Measurements from ENCODE around the gene PTPRM.

DNA sequence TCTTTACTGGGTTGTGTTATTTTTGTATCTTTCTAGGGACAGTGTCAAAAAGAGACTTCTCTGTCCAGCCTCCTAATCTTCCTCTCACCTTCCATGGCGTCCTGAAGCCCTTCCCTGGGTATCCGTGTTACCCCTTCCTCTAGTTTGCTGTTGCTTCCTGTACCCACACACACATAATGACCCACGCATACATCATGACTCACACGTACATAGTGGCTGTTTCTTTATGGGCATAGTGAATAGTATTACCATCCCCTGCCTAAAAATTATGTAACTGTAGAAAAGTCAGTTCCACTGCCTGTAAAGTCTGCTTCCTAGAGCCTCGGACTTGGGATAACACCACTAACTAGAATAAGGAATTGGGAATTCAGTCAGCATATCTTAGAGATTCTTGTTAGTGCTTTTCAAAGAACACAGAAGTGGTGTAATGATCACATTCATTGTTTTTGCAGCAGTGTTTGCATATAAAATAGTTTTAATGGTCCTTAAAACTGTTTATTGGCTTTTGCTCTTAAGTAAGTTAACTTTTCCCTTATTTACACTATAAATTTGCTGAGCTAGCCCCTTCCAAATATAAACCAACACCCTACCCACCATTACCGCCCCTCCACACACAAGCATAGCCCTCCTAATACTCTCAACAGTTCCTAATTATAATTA lies 733.8 kb downstream of the PTPRM start:
- TF ChIP-seq CTCF (IDR thresholded peaks at IDR 0.05): no peak
- TF ChIP-seq EP300 (IDR thresholded peaks at IDR 0.05; ENCODE audit: low read depth): no peak
